Retinal pigment epithelial cell (primary cell): ENCODE results near the gene ATP2B2.

Experiments
- DNase-seq: peaks from one replicate; pipeline ENCODE4 v3.0.0-alpha.2; 2010; ENCODE audit warnings: low read depth
- H3K4me3 ChIP-seq: 2 replicates; pipeline ENCODE4 v1.5.1; 2011; ENCODE audit warnings: mild to moderate bottlenecking, low read length, control low read depth, moderate library complexity
- TF ChIP-seq, protein P1 (sequence below): conservative IDR thresholded peaks from 2 replicates; pipeline ENCODE4 v1.5.1; 2011; ENCODE audit warnings: low read depth, low read length, control low read depth, inconsistent platforms

ATP2B2 gene

DNA sequence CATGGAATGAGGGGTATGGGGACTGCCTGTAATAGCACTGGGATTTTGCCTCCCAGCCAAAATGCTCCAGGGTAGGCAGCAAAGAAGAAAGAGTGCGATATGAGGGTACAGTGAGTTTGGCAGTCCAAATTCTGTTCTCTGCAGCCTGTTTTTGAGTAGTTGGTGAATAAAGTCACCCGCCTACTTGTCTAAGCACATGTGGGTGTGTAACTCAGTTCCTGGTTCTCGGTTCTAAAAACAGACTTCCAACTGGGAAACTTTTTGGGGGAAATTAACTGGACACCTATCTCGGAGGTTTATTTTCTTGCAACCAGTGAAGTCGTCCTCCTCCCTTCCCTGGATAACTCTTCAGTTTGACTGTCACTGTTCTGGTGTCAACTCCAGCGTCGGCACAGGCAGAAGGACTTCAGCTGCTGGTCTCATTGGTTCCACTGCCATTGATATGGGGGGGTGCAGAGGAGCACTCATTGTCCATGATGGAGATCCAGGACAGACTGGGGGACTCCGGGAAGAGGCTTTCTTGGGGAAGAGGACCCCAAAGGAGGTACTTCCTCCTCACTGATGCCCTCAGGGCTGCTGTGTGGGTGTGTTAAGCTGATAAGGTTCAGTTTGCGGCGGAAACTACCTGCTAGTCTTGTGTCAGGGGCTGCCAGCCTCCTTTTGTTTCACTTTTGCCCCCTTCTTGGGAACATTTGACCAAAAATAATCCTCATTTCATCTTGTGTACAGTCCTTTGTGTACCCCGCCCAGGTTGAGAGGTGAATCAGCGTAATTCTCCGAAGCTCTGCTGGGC, 225.8 kb downstream of the ATP2B2 start:
- TF ChIP-seq, protein P1, sequence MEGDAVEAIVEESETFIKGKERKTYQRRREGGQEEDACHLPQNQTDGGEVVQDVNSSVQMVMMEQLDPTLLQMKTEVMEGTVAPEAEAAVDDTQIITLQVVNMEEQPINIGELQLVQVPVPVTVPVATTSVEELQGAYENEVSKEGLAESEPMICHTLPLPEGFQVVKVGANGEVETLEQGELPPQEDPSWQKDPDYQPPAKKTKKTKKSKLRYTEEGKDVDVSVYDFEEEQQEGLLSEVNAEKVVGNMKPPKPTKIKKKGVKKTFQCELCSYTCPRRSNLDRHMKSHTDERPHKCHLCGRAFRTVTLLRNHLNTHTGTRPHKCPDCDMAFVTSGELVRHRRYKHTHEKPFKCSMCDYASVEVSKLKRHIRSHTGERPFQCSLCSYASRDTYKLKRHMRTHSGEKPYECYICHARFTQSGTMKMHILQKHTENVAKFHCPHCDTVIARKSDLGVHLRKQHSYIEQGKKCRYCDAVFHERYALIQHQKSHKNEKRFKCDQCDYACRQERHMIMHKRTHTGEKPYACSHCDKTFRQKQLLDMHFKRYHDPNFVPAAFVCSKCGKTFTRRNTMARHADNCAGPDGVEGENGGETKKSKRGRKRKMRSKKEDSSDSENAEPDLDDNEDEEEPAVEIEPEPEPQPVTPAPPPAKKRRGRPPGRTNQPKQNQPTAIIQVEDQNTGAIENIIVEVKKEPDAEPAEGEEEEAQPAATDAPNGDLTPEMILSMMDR = no peak
- H3K4me3 ChIP-seq = no peak overlapping the region
- DNase-seq = no peak

DNA sequence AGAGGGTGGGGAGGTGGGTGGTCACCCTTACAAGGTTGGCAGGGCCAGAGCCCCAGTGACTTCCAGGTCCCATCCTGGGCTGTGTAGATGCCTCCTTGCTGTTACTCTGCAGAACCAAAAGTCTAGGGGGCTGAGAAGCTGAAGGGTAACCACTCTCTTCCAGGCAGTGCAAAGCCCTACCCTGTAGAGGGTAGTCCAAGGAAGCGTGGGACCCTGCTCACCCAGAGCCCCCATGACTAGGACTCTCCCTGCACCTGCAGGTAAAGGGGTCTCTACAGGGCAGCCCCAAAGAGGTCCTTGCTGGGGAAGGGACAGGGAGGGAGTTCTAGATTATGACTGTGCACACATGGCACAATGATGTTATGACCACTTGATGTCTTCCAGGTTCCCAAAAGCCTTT, 226.9 kb downstream of the ATP2B2 start:
- H3K4me3 ChIP-seq = no peak overlapping the region
- TF ChIP-seq, protein P1 = no peak
- DNase-seq = no peak

DNA sequence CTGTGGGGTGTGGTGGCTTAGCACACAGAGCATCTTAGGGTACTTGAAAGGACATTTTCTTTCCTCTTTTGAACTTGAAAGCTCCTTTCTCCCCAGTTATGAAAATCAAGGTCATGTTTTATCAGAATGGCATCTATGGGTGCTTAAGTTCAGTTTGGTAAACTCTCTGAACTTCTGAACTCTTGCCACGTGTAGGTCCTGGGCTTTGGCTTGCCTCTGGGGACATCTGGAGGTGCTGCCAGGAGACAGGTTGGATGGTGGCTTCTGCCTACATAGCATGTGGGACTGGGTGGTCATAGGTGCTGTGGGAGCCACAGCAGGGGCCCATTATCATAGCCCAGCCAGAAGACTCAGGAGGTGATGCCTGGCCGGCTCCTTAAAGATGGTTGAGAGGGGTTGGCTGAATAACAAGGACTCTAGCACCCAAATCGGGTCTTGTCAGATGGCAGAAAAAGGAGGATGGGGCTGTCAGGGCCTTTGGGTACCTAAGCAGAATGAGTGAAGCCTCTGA, 228.2 kb downstream of the ATP2B2 start:
- no peak overlapping the region for H3K4me3 ChIP-seq
- TF ChIP-seq, protein P1 = no peak
- no peak for DNase-seq

- no peak for DNase-seq
- H3K4me3 ChIP-seq = no peak overlapping the region
- TF ChIP-seq, protein P1 = no peak
These were observed 230.8 kb downstream of the ATP2B2 start for GRCh38 chr3:10274601-10275000.
